Hematopoietic multipotent progenitor cell treated with erythropoietin and hydrocortisone succinate and interleukin-3 and kit ligand, for 4 days (in vitro differentiated cells): Measurements from ENCODE around the gene INSRR.

ENCODE experiments used
- DNase-seq: peaks from one replicate; pipeline ENCODE4 v3.0.0-alpha.2; 2015

Gene INSRR

DNA sequence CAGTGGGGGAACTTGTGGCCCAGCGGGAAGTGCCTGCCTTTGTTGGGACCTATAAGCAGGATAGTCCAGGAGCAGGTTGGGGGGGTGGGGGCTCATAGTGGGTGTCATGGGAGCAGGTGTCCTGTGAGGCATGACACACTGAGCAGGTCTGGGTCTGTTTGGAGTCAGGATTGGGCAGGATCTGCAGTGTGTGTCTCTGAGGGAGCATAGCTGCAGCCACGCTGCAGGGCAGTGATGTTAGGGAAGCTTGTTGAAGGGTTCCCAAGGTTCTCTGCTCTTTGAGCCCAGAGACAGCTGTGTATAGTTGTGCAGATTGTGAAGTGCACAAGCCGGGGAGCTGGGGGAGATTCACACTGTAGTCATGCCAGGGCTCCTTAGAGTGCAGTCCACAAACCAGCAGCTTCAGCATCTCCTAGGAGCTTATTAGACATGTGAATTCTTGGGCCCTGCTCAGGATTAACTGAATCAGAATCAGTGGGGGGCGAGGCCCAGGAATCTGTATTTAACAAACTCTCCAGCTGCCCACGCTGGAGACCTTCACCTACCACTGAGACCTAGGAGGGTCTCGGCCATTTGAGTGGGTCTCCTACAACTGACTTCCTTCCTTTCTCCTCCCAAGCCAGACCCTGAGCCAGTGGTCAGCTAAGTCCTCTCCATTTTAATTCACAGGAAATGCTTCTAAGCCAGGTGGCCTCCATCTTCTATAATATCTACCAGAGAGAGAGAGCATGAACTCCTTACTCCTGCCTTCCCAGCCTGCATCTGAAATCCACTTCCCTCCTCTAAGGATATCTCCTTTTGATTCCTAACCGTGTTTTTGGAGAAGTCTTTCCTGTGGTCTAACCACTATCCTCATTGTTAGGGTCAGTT lies 11.1 kb downstream of the INSRR start:
- no peak for DNase-seq

DNA sequence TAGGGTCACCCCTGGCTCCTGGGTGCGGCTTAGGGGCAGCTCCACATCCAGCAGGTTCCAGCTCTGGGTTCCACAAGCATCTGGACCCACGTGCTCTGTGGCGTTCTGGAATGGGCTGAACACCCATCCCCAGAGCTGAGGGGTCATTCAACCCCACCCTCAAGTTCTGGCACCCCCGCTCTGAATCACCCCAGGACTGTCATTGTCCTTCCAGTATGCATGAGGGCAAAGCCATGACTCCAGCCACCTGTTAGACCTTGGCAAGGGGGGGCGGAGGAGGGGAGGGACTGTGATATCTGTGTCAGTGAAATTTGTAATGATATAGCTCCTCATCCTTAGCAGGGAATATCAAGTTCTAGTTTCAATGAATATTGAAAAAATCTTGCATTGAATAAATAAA lies 12.3 kb downstream of the INSRR start:
- DNase-seq, result no peak

DNA sequence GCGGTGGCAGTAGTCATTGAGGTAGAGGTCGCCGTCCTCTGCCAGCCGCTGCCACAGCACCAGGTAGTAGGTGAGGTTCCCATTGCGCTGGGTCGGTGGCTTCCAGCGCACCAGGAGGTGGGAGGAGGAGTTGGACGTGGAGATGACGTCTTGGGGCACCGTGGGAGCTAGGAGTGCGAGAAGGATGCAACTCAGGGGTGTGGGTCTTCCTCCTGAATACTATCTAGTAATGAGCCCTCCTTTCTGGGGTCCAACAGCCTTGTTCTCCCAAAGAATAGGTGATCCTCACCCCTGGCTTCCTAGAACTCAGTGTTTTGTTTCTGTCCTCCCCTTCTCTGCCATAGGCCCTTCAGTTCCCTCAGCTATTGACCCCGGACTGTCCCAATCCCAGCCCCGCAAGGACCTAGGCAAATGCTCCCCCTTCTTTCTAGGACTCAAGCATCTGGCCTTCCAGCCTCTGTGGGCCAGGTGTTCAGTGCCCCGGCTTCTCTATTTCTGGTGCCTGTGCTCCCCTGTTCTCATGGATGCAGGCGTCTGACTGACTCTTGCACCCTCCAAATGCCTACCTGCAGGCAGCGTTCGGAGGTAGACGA lies 12.9 kb downstream of the INSRR start:
- DNase-seq, result no peak

DNA sequence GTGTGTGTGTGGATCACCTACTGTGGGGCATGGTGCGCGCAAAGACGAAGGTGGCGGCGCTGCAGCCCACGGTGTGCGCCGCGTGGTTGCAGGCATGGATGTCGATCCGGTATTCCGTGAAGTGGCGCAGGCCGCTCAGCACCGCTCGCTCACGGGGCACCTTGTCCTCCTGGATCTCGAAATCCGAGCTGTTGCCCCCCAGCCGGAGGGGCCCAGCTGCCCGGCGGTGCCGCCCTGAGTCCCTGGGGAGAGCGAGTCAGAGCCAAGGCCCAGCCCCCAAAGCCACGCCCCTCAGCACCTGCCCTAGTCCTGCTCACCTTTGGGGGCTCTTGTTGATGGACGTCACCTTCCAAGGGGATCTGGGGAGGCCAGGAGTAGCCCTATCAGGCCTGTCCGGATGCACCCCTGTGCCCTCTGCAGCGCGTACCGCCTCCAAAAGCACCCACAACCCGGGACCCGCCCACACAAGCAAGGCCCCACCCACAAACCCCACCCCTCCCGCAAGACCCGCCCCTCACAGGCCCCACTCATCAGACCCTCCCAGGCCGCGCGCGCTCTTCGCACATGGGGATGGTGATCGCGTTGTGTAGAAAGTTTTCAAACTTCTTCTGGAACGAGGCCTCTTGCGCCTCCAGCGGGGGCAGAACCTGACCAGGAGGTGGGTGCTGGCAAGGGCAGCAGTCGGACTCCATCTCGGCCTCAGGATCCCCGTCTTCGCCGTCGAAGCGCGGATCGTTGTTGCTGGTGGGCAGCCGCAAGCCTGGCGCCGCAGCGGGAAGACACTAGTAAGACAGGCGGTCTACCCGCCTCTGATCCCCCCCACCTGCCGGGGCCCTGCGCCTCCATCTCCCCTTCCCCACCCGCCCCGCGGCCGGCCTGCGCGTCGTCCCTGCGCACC lies 13.6 kb downstream of the INSRR start:
- peak; percentile 69 for DNase-seq

DNA sequence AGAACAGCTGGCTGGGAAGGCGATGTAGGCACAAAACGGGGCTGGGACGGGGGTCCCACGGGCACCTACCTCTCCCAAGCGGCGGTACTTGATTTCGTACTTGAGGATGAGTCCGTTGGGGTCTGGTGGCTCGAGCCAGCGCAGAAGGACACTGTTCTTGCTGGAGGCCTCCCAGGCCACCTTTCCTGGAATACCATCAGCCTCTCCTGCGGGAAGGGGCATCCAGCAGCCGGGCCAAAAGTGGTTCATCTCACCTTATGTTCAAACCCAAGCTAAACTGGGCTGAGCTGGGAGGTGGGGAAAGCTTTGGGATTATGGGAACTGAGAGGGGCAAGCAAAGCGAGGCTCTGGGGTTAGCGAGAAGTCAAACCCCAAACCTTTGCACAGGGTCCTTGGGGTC lies 14.3 kb downstream of the INSRR start:
- no peak for DNase-seq

DNA sequence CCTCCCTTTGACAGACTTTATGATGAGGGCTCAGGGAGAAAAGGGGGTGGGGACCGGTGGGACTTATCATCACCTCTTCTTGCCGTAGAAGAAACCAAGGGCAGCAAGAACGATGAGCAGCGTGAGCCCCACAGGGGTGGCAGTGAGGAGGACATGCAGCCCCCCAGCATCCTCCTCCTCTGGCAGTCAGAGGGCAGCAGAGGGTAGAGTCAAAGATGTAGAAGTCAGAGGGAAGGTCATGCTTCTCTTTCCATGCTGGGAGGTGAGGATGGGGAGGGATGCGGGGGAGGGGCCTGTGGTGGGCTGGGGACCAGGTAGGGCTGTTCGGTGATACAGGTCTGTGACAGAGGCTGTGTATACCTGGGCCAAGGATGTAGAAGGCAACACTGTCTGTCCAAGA lies 14.8 kb downstream of the INSRR start:
- no peak for DNase-seq

DNA sequence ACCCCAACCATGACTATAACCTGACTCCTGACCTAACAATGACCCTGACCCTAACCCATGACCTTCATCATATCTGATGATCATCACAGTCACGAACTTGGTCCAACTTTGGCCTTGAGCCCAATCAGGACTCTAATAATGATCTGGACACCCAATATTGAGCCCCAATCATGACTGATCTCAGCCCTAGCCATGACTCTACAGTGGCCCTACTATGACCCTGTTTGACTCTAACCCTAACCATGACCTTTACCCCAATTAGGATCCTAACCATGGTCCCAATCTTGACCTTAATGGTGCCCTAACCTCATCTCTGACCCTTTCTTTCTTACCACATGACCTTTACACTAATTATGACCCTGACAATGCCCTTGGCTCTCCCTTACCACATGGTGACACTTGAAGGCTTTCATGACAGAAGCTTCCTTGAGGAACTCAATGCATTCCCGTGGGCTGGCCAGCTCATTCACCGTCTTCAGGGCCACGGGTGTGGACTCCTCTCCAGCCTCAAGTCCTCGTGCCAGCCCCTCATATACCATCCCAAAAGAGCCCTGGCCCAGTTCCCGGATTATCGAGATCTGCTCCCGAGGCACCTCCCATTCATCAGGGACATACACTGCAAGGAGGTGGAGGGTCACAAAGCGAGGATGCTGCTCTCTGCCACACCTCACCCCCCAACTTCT lies 16.2 kb downstream of the INSRR start:
- DNase-seq, result no peak

DNA sequence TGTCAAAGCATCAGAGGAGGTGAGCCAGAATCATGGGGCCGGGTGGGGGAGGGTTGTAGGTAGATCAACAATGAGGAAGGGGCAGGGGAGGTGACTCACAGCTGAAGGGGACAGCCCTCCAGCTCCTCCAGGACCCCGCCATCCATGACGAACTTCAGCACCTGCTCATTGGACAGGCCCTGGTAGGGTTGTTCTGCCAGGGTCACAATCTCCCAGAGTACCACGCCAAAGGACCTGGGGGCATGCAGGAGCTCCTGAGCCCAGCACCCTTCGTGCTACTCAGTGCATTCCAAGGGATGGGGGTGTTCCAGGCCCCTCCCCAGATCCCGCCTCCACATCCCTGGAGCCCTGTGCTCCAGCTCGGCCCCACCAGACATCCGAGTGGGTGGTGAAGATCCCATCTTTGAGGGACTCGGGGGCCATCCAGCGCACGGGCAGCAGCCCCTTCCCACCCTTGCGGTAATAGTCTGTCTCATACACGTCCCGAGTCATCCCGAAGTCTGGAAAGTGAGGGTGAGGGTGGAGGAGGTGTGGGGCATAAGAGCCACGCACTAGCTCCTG lies 17.5 kb downstream of the INSRR start:
- DNase-seq, result no peak

DNA sequence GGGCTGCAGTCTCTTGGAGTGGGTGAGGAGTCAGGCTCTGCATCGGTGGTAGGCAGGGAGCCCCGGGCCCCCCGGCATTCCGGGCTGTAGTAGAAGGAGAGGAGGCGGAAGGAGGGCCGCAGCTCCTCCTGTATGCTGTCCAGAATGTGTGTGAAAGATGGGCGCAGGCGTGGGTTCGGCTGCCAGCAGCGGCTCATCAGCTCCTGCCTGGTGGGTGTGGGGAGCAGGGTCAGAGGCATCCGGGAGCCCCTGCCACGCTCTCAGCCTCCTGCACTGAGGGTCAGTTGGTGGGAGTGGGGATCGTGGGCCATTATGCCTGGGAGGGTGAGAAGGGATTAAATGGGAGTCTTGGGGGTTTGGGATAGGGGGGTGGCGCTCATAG lies 18.0 kb downstream of the INSRR start:
- no peak for DNase-seq

DNA sequence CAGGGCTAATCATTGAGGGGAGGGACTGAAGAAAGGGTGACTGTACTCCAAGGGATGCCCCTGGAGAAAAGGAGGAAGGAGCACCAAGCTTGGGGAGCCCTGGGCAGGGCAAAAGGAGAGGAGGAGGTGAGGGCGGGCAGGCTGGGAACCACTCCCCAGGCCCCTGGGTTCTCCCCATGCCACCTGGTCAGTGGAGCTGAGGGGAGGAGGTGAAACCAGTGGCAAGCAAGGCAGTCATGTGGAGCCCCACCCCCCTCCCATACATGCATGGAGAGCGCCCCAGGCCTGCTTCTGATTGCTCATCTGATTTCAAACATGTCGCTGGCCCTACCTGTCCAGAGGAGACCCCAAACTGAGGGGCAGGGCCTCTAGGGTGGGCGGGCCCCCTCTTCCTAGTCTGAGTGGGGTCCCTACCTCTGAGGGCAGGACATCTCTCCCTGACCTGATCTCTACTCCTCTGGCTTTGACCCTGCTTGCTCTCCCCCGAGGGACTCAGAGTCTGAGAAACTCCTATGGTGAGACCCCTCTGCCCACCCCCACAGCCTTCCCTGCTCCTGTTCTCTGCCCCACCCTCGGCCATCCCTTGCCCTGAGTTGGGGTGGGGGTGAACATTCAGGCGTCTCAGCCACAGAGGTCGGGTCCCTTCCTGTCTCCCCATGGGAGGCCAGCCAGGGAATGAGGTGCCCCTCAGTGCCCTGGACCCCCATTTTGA lies 18.6 kb downstream of the INSRR start:
- no peak for DNase-seq

DNA sequence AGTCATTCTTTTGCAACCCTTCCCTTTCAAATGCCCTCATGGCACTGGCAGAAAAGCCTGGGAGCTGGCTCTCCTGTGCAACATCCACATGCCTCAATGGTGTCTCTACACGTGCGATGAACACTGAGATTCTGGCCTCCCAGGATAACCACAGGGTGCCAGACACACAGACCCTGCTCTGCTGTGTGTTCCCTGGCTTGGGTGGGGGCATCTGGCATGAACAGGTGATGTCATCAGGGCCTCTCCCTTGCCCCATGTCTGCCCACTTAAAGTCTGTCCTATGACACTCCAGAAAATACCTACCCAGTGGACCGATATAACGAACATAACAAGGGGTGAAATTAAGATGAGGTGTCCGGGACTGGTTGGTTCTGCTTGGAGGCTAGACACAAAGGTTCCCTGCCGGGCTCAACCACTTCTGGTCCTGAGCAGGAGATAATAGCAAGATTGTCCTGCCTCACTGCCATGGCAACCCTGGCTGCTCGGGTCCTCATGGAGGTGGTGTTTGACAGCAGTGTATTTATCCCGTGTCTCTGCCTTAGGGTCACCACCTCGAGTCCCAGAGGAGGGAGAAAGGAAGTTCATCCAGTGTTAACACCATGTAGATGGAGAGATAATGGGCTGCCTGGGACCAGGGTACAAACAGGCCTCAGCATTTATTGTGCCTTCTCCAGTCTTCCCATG lies 19.3 kb downstream of the INSRR start:
- no peak for DNase-seq

DNA sequence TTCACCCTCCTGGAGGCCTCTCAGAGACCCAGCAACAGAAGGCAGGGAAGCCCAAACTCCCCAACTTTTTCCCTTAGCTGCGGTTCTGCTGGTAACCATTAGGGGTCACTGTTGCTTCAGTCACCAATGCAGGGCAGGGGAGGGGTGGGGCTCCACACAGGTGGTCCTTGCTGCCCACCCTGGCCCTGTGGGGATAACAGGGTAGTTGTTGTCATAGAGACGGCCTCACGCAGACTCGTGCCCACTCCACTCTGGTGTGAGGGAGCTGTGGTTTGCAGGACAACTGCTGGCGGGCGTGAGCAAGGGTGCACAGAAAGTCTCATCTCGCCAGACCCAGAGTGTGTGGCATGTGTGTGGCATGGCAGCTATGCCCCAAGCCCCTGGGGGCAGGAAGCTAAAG lies 19.9 kb downstream of the INSRR start:
- DNase-seq, result peak; percentile 66

DNA sequence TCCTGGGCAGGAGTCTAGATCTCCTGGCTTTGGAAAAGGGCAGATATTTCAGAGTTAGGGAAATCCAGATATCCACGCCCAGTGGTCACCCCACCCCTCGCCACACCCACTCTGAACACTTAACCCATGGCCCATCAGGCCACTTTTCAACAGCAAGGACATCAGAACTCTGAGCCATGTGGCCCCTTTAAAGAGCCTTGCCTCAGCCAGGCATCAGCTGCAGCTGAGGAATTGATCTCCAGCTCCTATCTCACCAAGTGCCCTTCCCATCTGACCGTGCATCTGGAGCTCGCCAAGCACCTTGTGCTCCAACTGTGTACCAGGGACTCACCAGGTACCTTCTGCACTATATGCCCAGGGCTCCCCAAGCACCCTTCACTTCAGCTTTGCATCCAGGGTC lies 22.0 kb downstream of the INSRR start:
- DNase-seq, result no peak

DNA sequence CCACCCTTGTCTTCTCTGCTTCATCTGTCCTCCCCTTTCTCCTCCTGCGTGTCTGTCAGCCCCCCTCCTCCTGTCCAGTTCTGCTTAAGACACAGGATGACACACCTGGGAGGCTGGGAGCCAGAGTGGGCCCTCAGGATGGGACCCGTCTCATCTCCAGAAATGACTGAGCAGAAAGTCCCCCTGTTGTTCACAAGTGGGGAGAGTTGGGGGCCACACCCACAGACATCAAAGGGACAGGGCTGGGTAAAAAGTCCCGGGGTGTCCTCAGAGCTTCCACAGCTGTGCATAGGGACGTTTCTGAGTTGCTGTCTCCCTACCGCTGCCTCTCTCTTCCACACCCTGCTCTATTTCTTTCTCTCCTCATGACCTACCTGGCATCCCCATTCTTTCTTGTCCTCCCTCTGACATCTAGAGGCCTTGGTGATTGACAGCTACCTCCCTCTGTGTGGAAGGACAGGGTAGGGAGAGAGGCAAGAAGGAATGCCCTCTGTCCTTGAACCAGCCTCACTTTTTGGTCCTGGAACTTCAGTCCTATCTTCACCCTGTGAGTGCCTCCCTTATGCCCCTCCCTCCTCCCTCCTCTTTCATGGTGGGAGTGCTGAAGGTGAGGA lies 22.8 kb downstream of the INSRR start:
- no peak for DNase-seq

DNA sequence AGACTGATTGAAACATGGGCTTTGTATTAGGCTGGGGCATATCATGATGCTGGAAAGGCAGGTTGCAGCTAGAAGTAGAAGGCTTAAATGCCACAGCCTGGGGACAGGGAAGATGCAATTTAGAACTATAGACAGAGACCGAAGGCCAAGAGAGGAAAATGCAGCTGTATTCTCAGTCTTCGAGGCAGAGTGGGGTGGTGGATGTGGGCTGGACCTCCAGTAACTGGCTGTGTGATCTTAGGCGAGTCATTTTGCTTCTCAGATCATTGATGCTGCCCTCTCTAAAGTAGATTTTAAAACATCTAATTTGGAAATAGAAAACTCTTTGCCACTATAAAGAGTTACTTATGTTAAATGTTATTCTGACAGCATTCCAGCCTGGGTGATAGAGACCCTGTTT lies 24.6 kb downstream of the INSRR start:
- DNase-seq, result no peak

DNA sequence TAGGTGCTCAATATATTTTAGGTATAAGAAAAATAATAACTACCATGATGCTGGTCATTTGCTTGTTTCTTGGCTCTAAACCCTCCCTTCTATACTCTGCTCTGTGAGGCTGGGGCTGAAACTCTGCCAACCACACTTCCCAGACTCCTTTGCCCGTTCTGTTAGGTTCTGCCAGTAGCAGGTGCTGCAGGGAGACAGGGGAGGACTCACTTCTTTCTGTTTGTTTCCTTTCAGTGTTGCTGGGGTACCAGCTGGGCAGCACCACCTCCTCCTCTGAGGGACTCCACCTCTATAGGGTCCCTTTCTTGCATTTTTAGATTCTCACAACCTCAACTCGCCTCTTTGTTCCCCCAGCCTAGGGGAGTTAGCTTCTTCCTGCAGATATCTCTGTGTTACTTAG lies 25.3 kb downstream of the INSRR start:
- DNase-seq, result no peak

DNA sequence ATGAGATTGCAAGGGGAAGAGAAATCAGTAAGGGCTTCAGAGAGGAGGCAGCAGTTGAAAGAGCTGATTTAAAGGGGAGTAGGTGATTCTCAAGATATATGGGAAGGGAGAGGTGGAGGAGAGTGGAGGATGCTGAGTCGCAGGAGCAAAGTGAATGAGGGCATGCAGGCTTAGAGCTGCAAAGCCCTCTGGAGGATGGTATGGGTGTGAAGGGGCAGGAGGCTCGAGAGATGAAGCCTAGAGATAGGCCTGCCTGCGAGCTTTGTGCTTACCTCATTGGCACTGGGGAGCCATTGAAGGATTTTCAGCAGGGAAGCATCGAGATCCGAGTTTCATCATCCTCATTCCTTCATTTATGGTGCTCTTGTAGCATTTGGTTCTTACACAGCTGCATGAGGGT lies 26.5 kb downstream of the INSRR start:
- no peak for DNase-seq

DNA sequence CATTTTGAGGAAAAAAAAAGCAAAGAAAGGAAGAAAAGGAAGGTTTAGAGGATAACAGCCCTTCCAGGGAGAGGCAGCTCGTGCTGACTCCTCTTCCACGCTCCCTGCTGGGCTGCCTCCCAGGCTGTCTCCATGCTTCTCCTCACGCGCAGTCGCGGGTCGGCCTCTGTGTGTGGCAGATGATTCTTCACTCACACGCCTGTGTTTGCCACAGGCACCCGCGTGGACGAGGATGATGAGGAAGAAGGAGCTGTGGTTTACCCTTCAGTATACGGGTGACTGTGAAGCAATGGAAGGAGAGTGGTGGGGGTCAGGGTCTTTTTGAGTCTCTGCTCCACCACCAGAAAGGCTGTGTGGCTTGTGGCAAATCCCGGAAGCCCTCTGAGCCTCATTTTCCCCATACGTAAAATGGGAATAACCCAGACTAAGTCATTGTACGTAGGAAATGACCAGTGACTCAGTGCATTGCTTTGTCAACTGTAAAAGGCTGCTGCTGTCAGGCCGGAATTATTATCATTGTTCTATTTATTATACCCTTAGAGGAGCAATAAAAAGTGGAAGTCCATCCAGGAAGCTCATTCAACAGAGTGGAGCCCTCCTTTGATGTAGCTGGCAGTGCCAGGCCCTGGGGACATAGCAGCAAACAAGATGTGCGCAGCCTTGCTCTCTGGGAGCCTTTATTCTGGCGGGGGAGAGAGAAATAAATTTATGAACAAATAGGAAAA lies 30.4 kb downstream of the INSRR start:
- DNase-seq, result no peak

DNA sequence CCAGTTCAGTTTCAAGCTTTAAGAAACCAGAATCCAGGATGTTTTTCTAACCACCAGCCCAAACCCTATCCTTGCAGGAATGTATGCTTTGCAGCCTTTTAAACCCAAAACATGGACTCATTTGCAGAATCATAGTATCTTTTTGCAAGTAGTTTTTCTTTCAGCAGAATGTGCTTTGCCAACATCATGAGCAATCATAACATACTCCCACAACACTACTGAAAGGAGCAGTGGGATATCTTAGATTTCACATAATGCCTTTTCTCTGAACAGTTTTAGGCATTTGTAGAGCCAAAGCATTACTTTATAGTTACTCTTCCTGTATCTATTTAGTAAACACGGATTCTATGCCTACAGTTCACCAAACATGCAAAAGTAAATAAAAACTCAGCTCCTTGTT lies 32.3 kb downstream of the INSRR start:
- no peak for DNase-seq

DNA sequence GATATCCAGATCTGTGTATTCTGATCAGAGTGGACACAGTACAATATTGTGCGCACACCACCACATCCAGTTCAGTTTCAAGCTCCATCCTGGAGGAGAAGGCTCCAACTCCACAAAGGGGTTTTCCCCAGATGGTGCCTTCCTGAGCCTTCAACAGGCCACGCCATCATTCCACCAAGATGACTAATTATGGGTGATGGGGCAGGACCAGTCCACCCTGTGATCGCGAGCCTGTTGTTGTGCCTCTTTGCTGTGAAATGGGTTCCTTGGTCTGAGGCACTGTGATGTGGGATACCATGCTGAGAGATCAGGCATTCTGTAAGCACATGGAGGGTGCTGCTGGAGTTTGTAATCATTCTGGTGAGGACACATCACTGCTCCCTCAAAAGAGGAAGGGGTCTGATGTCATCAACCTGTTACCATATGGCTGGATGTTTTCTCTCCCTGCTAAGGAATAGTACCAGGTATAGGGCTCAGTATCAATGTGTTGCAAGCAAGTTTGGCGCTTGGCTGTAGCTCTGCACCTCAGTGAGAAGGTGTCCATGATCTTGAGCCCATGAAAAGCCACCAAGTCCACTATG lies 35.6 kb downstream of the INSRR start:
- no peak for DNase-seq
